Measurements from ENCODE around the gene CCDC157. TPM values are rescaled to one million over a fixed set of nuclear protein-coding genes. Genes with fewer than 3 reads are reported as not detected.

The CCDC157 gene
- total RNA-seq = 2.9 TPM in 2 replicates

GRCh38 chr22:30356449-30357235 is at the start of gene CCDC157, which contains the start of gene SF3A1:
Gene CCDC157, plus strand, starts transcription at chr22:30357007. Its CDS starts 8,994 bp downstream, at chr22:30366001.
Gene SF3A1, minus strand, starts transcription at chr22:30356894. Its CDS starts 102 bp downstream, at chr22:30356792.
- Histone ChIP-seq H3K4me3 (ENCODE audit: insufficient read depth, low read length) (peak within 1 kb of the TSS; percentile 98), H3K4me1 (ENCODE audit: insufficient read depth, low read length) (peaks cover 17% of the 10 kb centered on the region), H3K4me2 (ENCODE audit: insufficient read depth, low read length) (peak within 1 kb of the TSS; percentile 92), H3K27me3 (ENCODE audit: insufficient read depth, low read length) (no peaks in the 10 kb centered on the region), H3K36me3 (ENCODE audit: insufficient read depth, low read length) (peaks cover 15% of the 10 kb centered on the region), H3K9me3 (ENCODE audit: low read depth, low read length) (no peaks in the 10 kb centered on the region), H3K27ac (ENCODE audit: low read depth, low read length) (peak within 1 kb of the TSS; percentile 88), H4K20me1 (ENCODE audit: insufficient read depth, low read length) (peaks cover 42% of the 10 kb centered on the region), H3K79me2 (ENCODE audit: insufficient read depth, low read length) (peaks cover 48% of the 10 kb centered on the region), H2AFZ (ENCODE audit: low read length) (peak within 1 kb of the TSS; percentile 100)
- TF ChIP-seq CTCF (IDR thresholded peaks at IDR 0.05; ENCODE audit: extremely low read depth, low read depth, low read length) = no peak
- DNase-seq (ENCODE audit: insufficient read length, low spot score, missing footprints) = peak; percentile 98

- H4K20me1 ChIP-seq (ENCODE audit: insufficient read depth, low read length) = peaks cover 94% of the 10 kb centered on the region
These were observed 49.7 kb upstream of the CCDC157 start for GRCh38 chr22:30307041-30307574.

GRCh38 chr22:30308093-30308492 is 48.7 kb upstream of the CCDC157 start:
- TF ChIP-seq CTCF (IDR thresholded peaks at IDR 0.05; ENCODE audit: extremely low read depth, low read depth, low read length) = no peak
- H4K20me1 ChIP-seq (ENCODE audit: insufficient read depth, low read length) = peaks cover 96% of the 10 kb centered on the region
- H3K27ac ChIP-seq (ENCODE audit: low read depth, low read length) = no peak overlapping the region
- H3K4me1 ChIP-seq (ENCODE audit: insufficient read depth, low read length) = peaks cover 66% of the 10 kb centered on the region
- H3K36me3 ChIP-seq (ENCODE audit: insufficient read depth, low read length) = peaks cover 13% of the 10 kb centered on the region
- no peak overlapping the region for H3K4me3 ChIP-seq (ENCODE audit: insufficient read depth, low read length)
- no peak overlapping the region for H2AFZ ChIP-seq (ENCODE audit: low read length)
- peaks cover 88% of the 10 kb centered on the region for H3K79me2 ChIP-seq (ENCODE audit: insufficient read depth, low read length)
- H3K4me2 ChIP-seq (ENCODE audit: insufficient read depth, low read length) = no peak overlapping the region
- H3K9me3 ChIP-seq (ENCODE audit: low read depth, low read length) = no peaks in the 10 kb centered on the region
- H3K27me3 ChIP-seq (ENCODE audit: insufficient read depth, low read length) = no peaks in the 10 kb centered on the region
- no peak for DNase-seq (ENCODE audit: insufficient read length, low spot score, missing footprints)

More at GRCh38 chr22:30307041-30307574, 49.7 kb upstream of the CCDC157 start:
- TF ChIP-seq CTCF (IDR thresholded peaks at IDR 0.05; ENCODE audit: extremely low read depth, low read depth, low read length) = no peak
- H3K27me3 ChIP-seq (ENCODE audit: insufficient read depth, low read length) = no peaks in the 10 kb centered on the region
- H3K36me3 ChIP-seq (ENCODE audit: insufficient read depth, low read length) = peaks cover 15% of the 10 kb centered on the region
- DNase-seq (ENCODE audit: insufficient read length, low spot score, missing footprints) = no peak
- no peak overlapping the region for H3K27ac ChIP-seq (ENCODE audit: low read depth, low read length)
- peaks cover 91% of the 10 kb centered on the region for H3K79me2 ChIP-seq (ENCODE audit: insufficient read depth, low read length)
- H3K4me1 ChIP-seq (ENCODE audit: insufficient read depth, low read length) = peaks cover 62% of the 10 kb centered on the region
- no peak overlapping the region for H2AFZ ChIP-seq (ENCODE audit: low read length)
- H3K4me3 ChIP-seq (ENCODE audit: insufficient read depth, low read length) = no peak overlapping the region
- H3K4me2 ChIP-seq (ENCODE audit: insufficient read depth, low read length) = no peak overlapping the region
- H3K9me3 ChIP-seq (ENCODE audit: low read depth, low read length) = no peaks in the 10 kb centered on the region
